CD14-positive monocyte (primary cell): Measurements from ENCODE around the gene ZNF614. TPM values are rescaled to one million over a fixed set of nuclear protein-coding genes. Genes with fewer than 3 reads are reported as not detected.
A peak's percentile ranks its signal among the peaks of the same experiment; 100 is the strongest.

Source experiments
- DNase-seq, 3 donors: peaks; one replicate each; pipeline ENCODE4 v3.0.0-alpha.2; 2011 to 2022
- H2AFZ ChIP-seq: 2 replicates; pipeline ENCODE4 v1.6.0; 2012; ENCODE audit warnings: mild to moderate bottlenecking, low read depth, low read length, inconsistent platforms; ENCODE audit not compliant: insufficient read depth, poor library complexity, severe bottlenecking
- H3K27ac ChIP-seq, 2 donors: 1 replicate in 1 of 2; 2 replicates in 1 of 2; pipeline ENCODE4 v1.5.1; 2012 to 2013; ENCODE audit warnings: low read length in 2 of 2, control low read depth in 1 of 2, inconsistent platforms in 1 of 2, low read depth in 1 of 2, mild to moderate bottlenecking in 1 of 2
- H3K27me3 ChIP-seq, 2 donors: one replicate each; pipeline versions ENCODE4 v1.6.0 to v1.6.1; 2011 to 2013; ENCODE audit warnings: low read length in 2 of 2; ENCODE audit not compliant: control insufficient read depth in 2 of 2, insufficient read depth in 2 of 2
- H3K36me3 ChIP-seq, 2 donors: replicated peaks in 1 of 2; 1 replicate in 1 of 2; 2 replicates in 1 of 2; pipeline versions ENCODE4 v1.5.1 to v1.6.1; 2012 to 2013; ENCODE audit warnings: low read length in 2 of 2, control low read depth in 1 of 2, inconsistent platforms in 1 of 2, mild to moderate bottlenecking in 1 of 2; ENCODE audit not compliant: insufficient read depth in 2 of 2, control insufficient read depth in 1 of 2
- H3K4me1 ChIP-seq, 2 donors: 1 replicate in 1 of 2; 2 replicates in 1 of 2; pipeline versions ENCODE4 v1.5.1 to v1.6.1; 2012 to 2013; ENCODE audit warnings: low read length in 2 of 2, control low read depth in 1 of 2, inconsistent platforms in 1 of 2, mild to moderate bottlenecking in 1 of 2, moderate library complexity in 1 of 2; ENCODE audit not compliant: insufficient read depth in 2 of 2, control insufficient read depth in 1 of 2
- H3K4me2 ChIP-seq: replicated peaks from 2 replicates; pipeline ENCODE3; 2012; ENCODE audit warnings: low read length, moderate library complexity, mild to moderate bottlenecking; ENCODE audit not compliant: poor library complexity, severe bottlenecking; ENCODE audit errors: extremely low read depth
- H3K4me3 ChIP-seq, 3 experiments: fragments of 200-600 bp in 1 of 3; sonication (generic) in 1 of 3; replicated peaks in 1 of 3; 1 replicate in 2 of 3; 2 replicates in 1 of 3; pipeline ENCODE4 v1.5.1; 2011 to 2013; ENCODE audit warnings: low read length in 3 of 3, mild to moderate bottlenecking in 3 of 3, control low read depth in 2 of 3, low read depth in 2 of 3, inconsistent platforms in 1 of 3, moderate library complexity in 1 of 3
- H3K79me2 ChIP-seq: 2 replicates; pipeline ENCODE4 v1.6.0; 2012; ENCODE audit warnings: mild to moderate bottlenecking, control low read depth, inconsistent platforms, low read length, moderate library complexity; ENCODE audit not compliant: insufficient read depth
- H3K9ac ChIP-seq: 2 replicates; pipeline ENCODE4 v1.6.0; 2017; ENCODE audit warnings: low read length, mild to moderate bottlenecking; ENCODE audit not compliant: insufficient read depth, poor library complexity, severe bottlenecking
- H3K9me3 ChIP-seq, 2 donors: replicated peaks in 1 of 2; 1 replicate in 1 of 2; 2 replicates in 1 of 2; pipeline versions ENCODE4 v1.5.1 to v1.6.1; 2012 to 2013; ENCODE audit warnings: low read length in 2 of 2, control low read depth in 1 of 2; ENCODE audit not compliant: control insufficient read depth in 1 of 2, insufficient read depth in 1 of 2
- H4K20me1 ChIP-seq: 2 replicates; pipeline ENCODE4 v1.6.0; 2012; ENCODE audit warnings: mild to moderate bottlenecking, low read length, control low read depth, moderate library complexity; ENCODE audit not compliant: insufficient read depth
- H3K27ac Mint-ChIP-seq, 7 donors: one replicate each; pipeline ENCODE4 v1.8.0; 2020; ENCODE audit warnings: mild to moderate bottlenecking in 7 of 7, mixed read lengths in 7 of 7, moderate library complexity in 6 of 7, inconsistent platforms in 2 of 7
- H3K27me3 Mint-ChIP-seq, 3 donors: one replicate each; pipeline ENCODE4 v1.8.0; 2021 to 2022; ENCODE audit warnings: low read depth in 3 of 3, mild to moderate bottlenecking in 3 of 3, mixed read lengths in 3 of 3, moderate library complexity in 3 of 3, inconsistent platforms in 1 of 3
- H3K36me3 Mint-ChIP-seq, 2 donors: one replicate each; pipeline ENCODE4 v1.8.0; 2020; ENCODE audit warnings: mixed read lengths in 2 of 2, inconsistent platforms in 1 of 2, mild to moderate bottlenecking in 1 of 2
- H3K4me1 Mint-ChIP-seq: one replicate; pipeline ENCODE4 v1.8.0; 2020; ENCODE audit warnings: mild to moderate bottlenecking, mixed read lengths
- H3K4me3 Mint-ChIP-seq, 2 donors: one replicate each; pipeline ENCODE4 v1.8.0; 2020; ENCODE audit warnings: mild to moderate bottlenecking in 2 of 2, mixed read lengths in 2 of 2, moderate library complexity in 1 of 2
- H3K9me3 Mint-ChIP-seq, 7 donors: one replicate each; pipeline ENCODE4 v1.8.0; 2020 to 2022; ENCODE audit warnings: mixed read lengths in 7 of 7, mild to moderate bottlenecking in 6 of 7, moderate library complexity in 6 of 7, inconsistent platforms in 2 of 7
- WGBS: methylation state at CpG from one replicate; pipeline ENCODE4 v1.1.5; 2013; ENCODE audit warnings: missing lambda C conversion rate; ENCODE audit not compliant: insufficient coverage; 5-methylcytosine and 5-hydroxymethylcytosine counted together
- intact Hi-C, 2 donors: fragments of 100-400 bp; cut with micrococcal nuclease; formaldehyde crosslinking; loops; one replicate each; pipeline versions ENCODE4 v1.15.0 to v1.15.1; 2023
- polyA plus RNA-seq, 3 donors: library from polyadenylated mRNA; depleted of rRNA in 1 of 3; unstranded in 2 of 3; stranded (reverse) in 1 of 3; fragments of 300-500 nt in 2 of 3; fragments of >200 nt in 1 of 3; fragmentation: Illumina TruSeq in 2 of 3; gene quantifications; 1 replicate in 2 of 3; 2 replicates in 1 of 3; pipeline ENCODE4 v1.2.3, GENCODE V29; 2012 to 2021
- TF ChIP-seq, protein P1 (sequence below): fragments of 200-600 bp; IDR thresholded peaks from one replicate; pipeline ENCODE4 v1.8.0; 2022; ENCODE audit warnings: antibody characterized with exemption, mild to moderate bottlenecking

ZNF614 gene
- polyA plus RNA-seq, 3 donors, result 0.65 to 3.1 (median 1.0) TPM

DNA sequence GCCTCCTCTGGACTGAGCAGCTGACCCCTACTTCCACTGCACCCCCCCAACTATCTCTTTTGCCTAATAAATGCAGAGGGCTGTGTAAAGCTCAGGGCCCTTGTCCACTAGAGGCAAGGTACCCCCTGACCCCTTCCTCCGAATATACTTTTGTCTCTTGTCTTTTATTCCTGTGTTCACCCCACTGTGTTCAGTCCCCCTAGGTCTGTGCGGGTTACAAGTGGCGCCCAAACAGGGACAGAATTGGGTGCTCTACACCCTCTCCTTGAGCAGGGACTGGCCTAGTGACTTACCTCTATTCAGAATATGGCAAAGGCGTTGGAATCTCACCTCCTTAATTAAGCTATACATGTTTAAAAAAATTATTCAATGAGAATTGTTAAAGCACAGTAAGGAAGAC is 56.6 kb downstream of the ZNF614 start:
- no peaks in the 10 kb centered on the region for H3K27me3 Mint-ChIP-seq
- Histone ChIP-seq H3K4me2 (no peak overlapping the region), H3K9ac (no peak overlapping the region), H3K9me3 (peaks cover 80 to 100% of the 10 kb centered on the region in 2 donors), H3K36me3 (peaks cover 79 to 100% of the 10 kb centered on the region in 2 donors), H3K79me2 (peaks cover 25% of the 10 kb centered on the region), H4K20me1 (no peaks in the 10 kb centered on the region), H2AFZ (no peak overlapping the region), H3K4me1 (no peaks in the 10 kb centered on the region), H3K4me3 (peak overlapping the region in 1 of 3 experiments; percentile 60), H3K27ac (no peak overlapping the region), H3K27me3 (no peaks in the 10 kb centered on the region)
- H3K4me1 Mint-ChIP-seq, result no peaks in the 10 kb centered on the region
- peaks cover 62 to 99% (median 91%) of the 10 kb centered on the region in 7 donors for H3K9me3 Mint-ChIP-seq
- peaks cover 77 to 81% of the 10 kb centered on the region in 2 donors for H3K36me3 Mint-ChIP-seq
- no peak for DNase-seq
- TF ChIP-seq, protein P1, sequence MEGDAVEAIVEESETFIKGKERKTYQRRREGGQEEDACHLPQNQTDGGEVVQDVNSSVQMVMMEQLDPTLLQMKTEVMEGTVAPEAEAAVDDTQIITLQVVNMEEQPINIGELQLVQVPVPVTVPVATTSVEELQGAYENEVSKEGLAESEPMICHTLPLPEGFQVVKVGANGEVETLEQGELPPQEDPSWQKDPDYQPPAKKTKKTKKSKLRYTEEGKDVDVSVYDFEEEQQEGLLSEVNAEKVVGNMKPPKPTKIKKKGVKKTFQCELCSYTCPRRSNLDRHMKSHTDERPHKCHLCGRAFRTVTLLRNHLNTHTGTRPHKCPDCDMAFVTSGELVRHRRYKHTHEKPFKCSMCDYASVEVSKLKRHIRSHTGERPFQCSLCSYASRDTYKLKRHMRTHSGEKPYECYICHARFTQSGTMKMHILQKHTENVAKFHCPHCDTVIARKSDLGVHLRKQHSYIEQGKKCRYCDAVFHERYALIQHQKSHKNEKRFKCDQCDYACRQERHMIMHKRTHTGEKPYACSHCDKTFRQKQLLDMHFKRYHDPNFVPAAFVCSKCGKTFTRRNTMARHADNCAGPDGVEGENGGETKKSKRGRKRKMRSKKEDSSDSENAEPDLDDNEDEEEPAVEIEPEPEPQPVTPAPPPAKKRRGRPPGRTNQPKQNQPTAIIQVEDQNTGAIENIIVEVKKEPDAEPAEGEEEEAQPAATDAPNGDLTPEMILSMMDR, result no peak
- no peak overlapping the region for H3K4me3 Mint-ChIP-seq
- intact Hi-C loops, result no loop called here
- 97% methylated on average over 3 of the region's 4 CpGs for WGBS
- H3K27ac Mint-ChIP-seq, result no peak overlapping the region

DNA sequence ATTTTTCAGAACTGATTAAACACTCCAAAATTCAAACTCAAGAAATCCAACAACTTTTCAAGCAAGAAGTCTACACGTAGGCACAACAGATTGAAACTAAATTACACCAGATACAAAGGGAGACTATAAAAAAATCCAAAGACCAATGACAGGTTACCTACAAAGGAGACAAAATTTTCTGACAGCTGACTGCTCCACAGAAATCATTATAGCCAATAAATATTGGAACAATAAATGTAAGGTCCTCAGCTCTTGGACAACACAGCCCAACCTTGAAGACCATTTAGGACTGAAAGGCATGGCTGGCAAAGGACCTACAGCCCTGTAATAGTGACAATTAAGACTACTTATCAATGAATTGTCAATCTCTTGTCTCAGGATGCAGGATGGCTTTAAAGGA is 57.5 kb downstream of the ZNF614 start:
- 100% methylated on average over 1 of the region's 1 CpG for WGBS
- Histone ChIP-seq H3K9ac (no peak overlapping the region), H2AFZ (no peak overlapping the region), H3K27me3 (no peaks in the 10 kb centered on the region), H3K4me2 (no peak overlapping the region), H4K20me1 (no peaks in the 10 kb centered on the region), H3K4me1 (no peaks in the 10 kb centered on the region), H3K27ac (no peak overlapping the region), H3K9me3 (peaks cover 79 to 100% of the 10 kb centered on the region in 2 donors), H3K4me3 (peak overlapping the region in 1 of 3 experiments; percentile 60), H3K36me3 (peaks cover 88 to 100% of the 10 kb centered on the region in 2 donors), H3K79me2 (peaks cover 16% of the 10 kb centered on the region)
- Mint-ChIP-seq H3K9me3 (peaks cover 66 to 99% (median 91%) of the 10 kb centered on the region in 7 donors), H3K4me1 (no peaks in the 10 kb centered on the region), H3K27ac (no peak overlapping the region), H3K4me3 (no peak overlapping the region), H3K36me3 (peaks cover 82 to 85% of the 10 kb centered on the region in 2 donors), H3K27me3 (no peaks in the 10 kb centered on the region)
- no peak for DNase-seq
- intact Hi-C loops, result no loop called here
- TF ChIP-seq, protein P1, result no peak
